ENCODE measurements around the gene APOE. TPM values are rescaled to one million over a fixed set of nuclear protein-coding genes. Genes with fewer than 3 reads are reported as not detected.

APOE gene
- total and polyA plus RNA-seq, 2 of the 8 experiments (the other 6 are each of a cell fraction or from before 2014, with no cell fraction given): 629 to 1,258 TPM

- H4K91ac ChIP-seq (replicated peaks; ENCODE audit: insufficient read length, low read length): no peak overlapping the region
- ChIA-PET CTCF (ENCODE audit: partially characterized antibody) (interaction anchor here (0.7 to 1.7 kb wide), 10 partner anchors 11 to 273 kb away, joined by 3 to 10 read pairs (median 4); partner anchors contain the start of gene NECTIN2), POLR2A (ENCODE audit: partially characterized antibody) (interaction anchor here (1.2 to 13.6 kb wide), 6 partner anchors 9 to 74 kb away, joined by 4 to 109 read pairs (median 16); partner anchors contain the start of gene NECTIN2)
- WGBS, 2 experiments (ENCODE audit: extremely low coverage in 1 of 2, insufficient coverage in 1 of 2, insufficient read length in 1 of 2, insufficient replicate concordance in 2 of 2, low coverage in 1 of 2, low lambda C conversion rate in 2 of 2, missing lambda C conversion rate in 1 of 2): 83% methylated on average over 5 of the region's 5 CpGs; no CpG with 5 or more reads in 1 of the 2 experiments
- H2BK5ac ChIP-seq (ENCODE audit: low read depth, low read length): no peak overlapping the region
- H2BK20ac ChIP-seq (ENCODE audit: low read length): no peak overlapping the region
- H4K20me1 ChIP-seq (replicated peaks in 1 of 2; ENCODE audit: control insufficient read depth in 1 of 2, insufficient read depth in 2 of 2, low read length in 2 of 2): peaks cover 7 to 10% of the 10 kb centered on the region in 2 experiments
- H3K27me3 ChIP-seq (replicated peaks in 1 of 4; ENCODE audit: control insufficient read depth in 3 of 4, extremely low read depth in 1 of 4, insufficient read depth in 3 of 4, low read length in 3 of 4): no peaks in the 10 kb centered on the region
- no peak overlapping the region for H4K8ac ChIP-seq (ENCODE audit: extremely low read depth, insufficient read depth, low read length)
- no peaks in the 10 kb centered on the region for H3K23me2 ChIP-seq (ENCODE audit: low read depth, low read length)
- FAIRE-seq (no peak), DNase-seq (ENCODE audit: low read depth in 1 of 2, low spot score in 2 of 2) (no peak)
- no peak overlapping the region for H2BK12ac ChIP-seq (ENCODE audit: low read depth, low read length)
- H3K4ac ChIP-seq (replicated peaks; ENCODE audit: insufficient read length, low read depth, low read length): no peak overlapping the region
- H2AK5ac ChIP-seq (ENCODE audit: low read depth, low read length): no peak overlapping the region
- H3K23ac ChIP-seq (ENCODE audit: insufficient read length): no peak overlapping the region
- no peak overlapping the region for H4K5ac ChIP-seq (ENCODE audit: insufficient read length, low read depth, low read length)
- H3K4me1 ChIP-seq (replicated peaks in 1 of 4; ENCODE audit: control insufficient read depth in 3 of 4, insufficient read depth in 4 of 4, low read length in 3 of 4): peaks cover 0 to 11% (median 1%) of the 10 kb centered on the region in 4 experiments; a peak in 3 of 7 replicates
- H3K79me1 ChIP-seq (ENCODE audit: low read depth, low read length): no peaks in the 10 kb centered on the region
- H3K18ac ChIP-seq (ENCODE audit: extremely low read depth, low read length): no peak overlapping the region
- H2BK15ac ChIP-seq (ENCODE audit: low read length): no peak overlapping the region
- TF ChIP-seq MAFK (IDR thresholded peaks at IDR 0.05; ENCODE audit: low read depth, low read length): no peak
- no peak for TF ChIP-seq MAX (IDR thresholded peaks at IDR 0.05)
- no peak for TF ChIP-seq POU5F1 (IDR thresholded peaks at IDR 0.05; ENCODE audit: low read depth, low read length)
- TF ChIP-seq CTBP2 (IDR thresholded peaks at IDR 0.05; ENCODE audit: borderline replicate concordance, insufficient read depth, insufficient read length, low read length): no peak
- TF ChIP-seq RBBP5 (IDR thresholded peaks at IDR 0.05; ENCODE audit: borderline replicate concordance, low read depth, low read length): no peak
- no peak for TF ChIP-seq YY1 (IDR thresholded peaks at IDR 0.05; ENCODE audit: low read depth, low read length)
- H3K36me3 ChIP-seq (ENCODE audit: control insufficient read depth in 2 of 4, insufficient read depth in 4 of 4, low read length in 3 of 4): peaks cover 6 to 53% (median 17%) of the 10 kb centered on the region in 4 experiments; a peak in 6 of 8 replicates
- H3K4me2 ChIP-seq (ENCODE audit: insufficient read depth in 1 of 2, low read depth in 2 of 2, low read length in 2 of 2): no peak overlapping the region
- H3K27ac ChIP-seq (ENCODE audit: low read depth, low read length): no peak overlapping the region
- H3K79me2 ChIP-seq (ENCODE audit: control insufficient read depth in 1 of 2, insufficient read depth in 2 of 2, low read length in 2 of 2): no peaks in the 10 kb centered on the region
- H3K9me3 ChIP-seq (ENCODE audit: insufficient read depth in 2 of 2, low read depth in 1 of 2, low read length in 1 of 2): no peaks in the 10 kb centered on the region
- H2BK120ac ChIP-seq (replicated peaks; ENCODE audit: low read depth, low read length): no peak overlapping the region
- no peak overlapping the region for H3K56ac ChIP-seq (replicated peaks; ENCODE audit: insufficient read length, low read depth, low read length)
- no peak overlapping the region for H2AFZ ChIP-seq (ENCODE audit: low read length)
- H3K9ac ChIP-seq (replicated peaks in 1 of 4; ENCODE audit: extremely low read depth in 1 of 4, low read depth in 3 of 4, low read length in 3 of 4): no peak overlapping the region
- H3K4me3 ChIP-seq (ENCODE audit: extremely low read depth in 1 of 4, insufficient read depth in 2 of 4, low read depth in 3 of 4, low read length in 4 of 4): no peak overlapping the region
- H3K14ac ChIP-seq (ENCODE audit: insufficient read length): no peak overlapping the region
Measured at GRCh38 chr19:44883922-44884321, 21.7 kb upstream of the APOE start.

Measured in H1 (cell line).